ENCODE data around the gene CES2. TPM values are rescaled to one million over a fixed set of nuclear protein-coding genes. Genes with fewer than 3 reads are reported as not detected.

CES2 gene
- polyA plus RNA-seq, 1 of the 3 experiments (the other 2 are of a cell fraction): 33.1 TPM

GRCh38 chr16:66937725-66938337 lies 2.5 kb downstream of the CES2 start (continued):
- no peak for TF ChIP-seq RAD21 (IDR thresholded peaks at IDR 0.05; ENCODE audit: low read length)
- TF ChIP-seq FOXJ3 (CRISPR knock-in tag; IDR thresholded peaks at IDR 0.05): no peak
- TF ChIP-seq SIN3A (IDR thresholded peaks at IDR 0.05; ENCODE audit: borderline replicate concordance, low read depth, low read length): no peak

DNA sequence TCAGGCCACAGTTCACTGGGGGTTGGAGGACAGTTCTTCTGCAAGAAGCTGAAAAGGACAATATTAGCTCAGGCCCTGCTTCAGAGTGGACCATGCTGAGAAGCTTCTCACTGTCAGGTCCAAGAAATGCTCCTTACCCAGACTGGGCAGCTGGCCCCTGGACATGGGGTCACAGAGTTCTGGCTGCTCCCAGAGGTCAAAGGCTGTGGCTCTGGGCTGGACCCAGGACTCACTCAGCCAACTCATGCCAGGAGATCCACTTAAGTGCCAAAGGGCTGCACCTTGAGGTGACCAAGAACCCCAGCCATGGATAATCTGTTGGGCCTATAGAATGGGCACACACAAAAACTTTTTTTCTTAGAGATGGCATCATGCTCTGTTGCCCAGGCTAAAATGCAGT lies 4.0 kb downstream of the CES2 start:
- DNase-seq: no peak
- Histone ChIP-seq H3K36me3 (replicated peaks in 1 of 2; ENCODE audit: control insufficient read depth in 1 of 2, insufficient read depth in 2 of 2, low read length in 1 of 2) (peaks cover 24 to 58% of the 10 kb centered on the region in 2 experiments), H3K4me2 (no peak overlapping the region), H3K79me2 (ENCODE audit: insufficient read depth) (peaks cover 42% of the 10 kb centered on the region), H3F3A (replicated peaks; ENCODE audit: insufficient read depth) (peaks cover 4% of the 10 kb centered on the region), H3K9me2 (no peaks in the 10 kb centered on the region), H3K27ac (ENCODE audit: low read depth in 2 of 2, low read length in 1 of 2) (no peak overlapping the region), H3K9ac (no peak overlapping the region), H3K4me3 (ENCODE audit: low read depth in 2 of 2, low read length in 1 of 2) (no peak overlapping the region), H2AFZ (ENCODE audit: low read depth) (no peak overlapping the region), H3K4me1 (ENCODE audit: control insufficient read depth in 1 of 2, insufficient read depth in 2 of 2, low read depth in 1 of 2, low read length in 1 of 2) (peaks cover 0 to 12% of the 10 kb centered on the region in 2 experiments; a peak in 1 of 4 replicates), H3K27me3 (ENCODE audit: insufficient read depth) (no peaks in the 10 kb centered on the region), H4K20me1 (ENCODE audit: insufficient read depth) (peaks cover 24% of the 10 kb centered on the region), H3K9me3 (no peaks in the 10 kb centered on the region)
- POLR2A ChIA-PET: no interaction called here
- TF ChIP-seq RAD21 (IDR thresholded peaks at IDR 0.05; ENCODE audit: low read length): no peak
- no peak for TF ChIP-seq EP300 (IDR thresholded peaks at IDR 0.05; ENCODE audit: borderline replicate concordance in 1 of 2, low read depth in 1 of 2, low read length in 1 of 2)
- TF ChIP-seq JUND (IDR thresholded peaks at IDR 0.05): no peak
- no peak for TF ChIP-seq REST (IDR thresholded peaks at IDR 0.05; ENCODE audit: low read depth, low read length)
- TF ChIP-seq MEF2A (IDR thresholded peaks at IDR 0.05; ENCODE audit: borderline replicate concordance, low read depth): no peak
- no peak for TF ChIP-seq MAX (IDR thresholded peaks at IDR 0.05; ENCODE audit: low read depth)
- no peak for TF ChIP-seq ZBTB33 (IDR thresholded peaks at IDR 0.05; ENCODE audit: borderline replicate concordance, low read depth)
- TF ChIP-seq TEAD4 (IDR thresholded peaks at IDR 0.05; ENCODE audit: borderline replicate concordance, insufficient read depth): no peak
- no peak for TF ChIP-seq NFIC (IDR thresholded peaks at IDR 0.05; ENCODE audit: borderline replicate concordance)
- CTCF ChIA-PET: interaction anchor here (0.9 to 1.4 kb wide), 3 partner anchors 13 to 44 kb away, joined by 3 to 4 read pairs (median 3); no protein-coding TSS in a partner anchor

Measured in SK-N-SH (cell line).